NCI-H226 (cell line): ENCODE data around the gene RYR2.

ENCODE experiments used
- DNase-seq: peaks from one replicate; pipeline ENCODE4 v3.0.0-alpha.2; 2015

The RYR2 gene

GRCh38 chr1:237041795-237042525 is at the start of gene RYR2:
Gene RYR2, plus strand, starts transcription at chr1:237042184. Its CDS starts 338 bp downstream, at chr1:237042522.
- DNase-seq: no peak

- DNase-seq: no peak
These were observed 49.5 kb upstream of the RYR2 start for GRCh38 chr1:236992449-236992848.

- DNase-seq: no peak
These were observed 47.5 kb upstream of the RYR2 start for GRCh38 chr1:236994450-236994849.

- DNase-seq: no peak
These were observed 44.6 kb upstream of the RYR2 start for GRCh38 chr1:236997361-236997760.

GRCh38 chr1:236997882-236998281 is 44.1 kb upstream of the RYR2 start:
- no peak for DNase-seq

- no peak for DNase-seq
These were observed 43.4 kb upstream of the RYR2 start for GRCh38 chr1:236998546-236998945.

- no peak for DNase-seq
These were observed 41.8 kb upstream of the RYR2 start for GRCh38 chr1:237000191-237000590.

GRCh38 chr1:237003516-237003915 is 38.5 kb upstream of the RYR2 start:
- no peak for DNase-seq

GRCh38 chr1:237004116-237004515 is 37.9 kb upstream of the RYR2 start, which contains the start of gene MT1HL1:
Gene MT1HL1, minus strand, starts transcription at chr1:237004441. Its CDS starts 69 bp downstream, at chr1:237004372.
- DNase-seq: no peak

- no peak for DNase-seq
These were observed 36.3 kb upstream of the RYR2 start for GRCh38 chr1:237005674-237006073.

GRCh38 chr1:237007147-237007881 is 34.7 kb upstream of the RYR2 start:
- no peak for DNase-seq

- no peak for DNase-seq
These were observed 32.4 kb upstream of the RYR2 start for GRCh38 chr1:237009611-237010010.

- DNase-seq: no peak
These were observed 30.6 kb upstream of the RYR2 start for GRCh38 chr1:237011432-237011831.

GRCh38 chr1:237012361-237012760 is 29.6 kb upstream of the RYR2 start:
- no peak for DNase-seq

- DNase-seq: peak; percentile 24
These were observed 29.1 kb upstream of the RYR2 start for GRCh38 chr1:237012788-237013383.

GRCh38 chr1:237013608-237014007 is 28.4 kb upstream of the RYR2 start:
- DNase-seq: no peak

- DNase-seq: no peak
These were observed 25.4 kb upstream of the RYR2 start for GRCh38 chr1:237016626-237017025.

GRCh38 chr1:237018896-237019295 is 23.1 kb upstream of the RYR2 start:
- DNase-seq: no peak

GRCh38 chr1:237025358-237026074 is 16.5 kb upstream of the RYR2 start:
- no peak for DNase-seq

- DNase-seq: no peak
These were observed 12.7 kb upstream of the RYR2 start for GRCh38 chr1:237029240-237029639.

- no peak for DNase-seq
These were observed 12.0 kb upstream of the RYR2 start for GRCh38 chr1:237029850-237030535.

- no peak for DNase-seq
These were observed 10.5 kb upstream of the RYR2 start for GRCh38 chr1:237031480-237031879.

GRCh38 chr1:237032029-237032428 is 10.0 kb upstream of the RYR2 start:
- DNase-seq: no peak
